Measurements from ENCODE around the gene RAET1E. TPM values are rescaled to one million over a fixed set of nuclear protein-coding genes. Genes with fewer than 3 reads are reported as not detected.
"Not testable (repeated sequence)": the region's sequence is repeated elsewhere in the genome, so short reads cannot be mapped to it uniquely, and the experiment has no call there.

RAET1E gene
- total and polyA plus RNA-seq, 12 donors: 0.15 to 1.4 (median 0.41) TPM; not detected in 3

- no peaks in the 10 kb centered on the region for H3K36me3 ChIP-seq
- TF ChIP-seq CTCF (IDR thresholded peaks at IDR 0.05): peak in 2 of 9 donors; percentile 7 to 18
- peaks cover 6 to 35% (median 27%) of the 10 kb centered on the region in 9 donors for H3K4me1 ChIP-seq
- peak overlapping the region in 9 of 10 donors; percentile 51 to 83 (median 65) for H3K27ac ChIP-seq
- ATAC-seq (peak; percentile 72 to 88 (median 84)), DNase-seq (peak; percentile 37 to 67)
- intact Hi-C loops (cut with DNase I): no loop called here
- no peaks in the 10 kb centered on the region for H3K9me3 ChIP-seq
- H3K4me3 ChIP-seq: no peak overlapping the region
- H3K27me3 ChIP-seq: no peaks in the 10 kb centered on the region
- 40 to 50% methylated on average over 7 of the region's 7 CpGs for WGBS, 2 donors
Measured at GRCh38 chr6:149895048-149895590, 2.8 kb downstream of the RAET1E start.

- H3K36me3 ChIP-seq; DNase-seq; intact Hi-C loops (cut with DNase I); H3K27ac ChIP-seq; H3K4me3 ChIP-seq; ATAC-seq; H3K9me3 ChIP-seq; H3K27me3 ChIP-seq: not testable (repeated sequence)
- H3K4me1 ChIP-seq: peaks cover 6 to 24% (median 22%) of the 10 kb centered on the region in 9 donors
- WGBS, 2 donors: 79 to 91% methylated on average over 6 of the region's 6 CpGs
Measured at GRCh38 chr6:149891864-149892263, 6.0 kb downstream of the RAET1E start.

DNA sequence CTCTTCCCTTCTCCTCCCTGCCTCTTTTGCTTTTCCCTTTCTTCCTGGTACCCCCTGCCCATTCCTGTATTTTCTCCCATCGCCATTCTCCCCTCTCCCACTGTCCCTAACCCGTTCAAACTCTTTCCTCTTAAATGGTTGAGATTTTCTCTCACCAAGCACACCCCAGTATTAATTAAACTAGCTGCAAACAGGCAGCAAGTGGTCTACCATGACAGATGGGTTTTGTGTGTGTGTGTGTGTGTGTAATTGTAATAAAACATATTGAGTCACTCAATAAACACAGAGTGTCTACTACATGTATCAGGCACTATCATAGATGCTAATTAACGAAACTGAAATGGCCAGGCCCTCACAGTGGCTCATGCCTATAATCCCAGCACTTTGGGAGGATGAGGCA lies 6.7 kb downstream of the RAET1E start:
- H3K9me3 ChIP-seq: no peaks in the 10 kb centered on the region
- no peak for ATAC-seq
- H3K4me1 ChIP-seq: peaks cover 6 to 19% (median 16%) of the 10 kb centered on the region in 9 donors
- WGBS, 2 donors: 81 to 89% methylated on average over 3 of the region's 3 CpGs
- intact Hi-C loops (cut with DNase I): no loop called here
- H3K27me3 ChIP-seq: no peaks in the 10 kb centered on the region
- H3K36me3 ChIP-seq: no peaks in the 10 kb centered on the region
- no peak for TF ChIP-seq CTCF (IDR thresholded peaks at IDR 0.05)
- H3K4me3 ChIP-seq: no peak overlapping the region
- DNase-seq: no peak
- no peak overlapping the region for H3K27ac ChIP-seq

- no peak for TF ChIP-seq CTCF (IDR thresholded peaks at IDR 0.05)
- DNase-seq (no peak), ATAC-seq (no peak)
- Histone ChIP-seq H3K27me3 (no peaks in the 10 kb centered on the region), H3K36me3 (no peaks in the 10 kb centered on the region), H3K9me3 (no peaks in the 10 kb centered on the region), H3K27ac (no peak overlapping the region), H3K4me1 (peaks cover 6 to 13% (median 10%) of the 10 kb centered on the region in 9 donors), H3K4me3 (no peak overlapping the region)
- intact Hi-C loops (cut with DNase I): no loop called here
- WGBS, 2 donors: 70 to 81% methylated on average over 6 of the region's 6 CpGs
Measured at GRCh38 chr6:149890629-149891045, 7.3 kb downstream of the RAET1E start.

- Histone ChIP-seq H3K27me3 (no peaks in the 10 kb centered on the region), H3K36me3 (no peaks in the 10 kb centered on the region), H3K4me1 (peaks cover 0 to under 1% (median 0%) of the 10 kb centered on the region in 9 donors), H3K4me3 (no peak overlapping the region), H3K9me3 (no peaks in the 10 kb centered on the region), H3K27ac (no peak overlapping the region)
- ATAC-seq (no peak), DNase-seq (no peak)
- WGBS, 2 donors: 83 to 87% methylated on average over 7 of the region's 7 CpGs
- intact Hi-C loops (cut with DNase I): no loop called here
- no peak for TF ChIP-seq CTCF (IDR thresholded peaks at IDR 0.05)
Measured at GRCh38 chr6:149889326-149889725, 8.6 kb downstream of the RAET1E start.

Data from heart right ventricle (tissue), 16 donors.